Right renal pelvis (tissue), 4 donors: ENCODE data around the gene POLRMT. TPM values are rescaled to one million over a fixed set of nuclear protein-coding genes. Genes with fewer than 3 reads are reported as not detected.
"Not testable (repeated sequence)": the region's sequence is repeated elsewhere in the genome, so short reads cannot be mapped to it uniquely, and the experiment has no call there.

ENCODE experiments used
- DNase-seq, 4 donors: peaks; one replicate each; pipeline ENCODE4 v3.0.0-alpha.2; 2013; ENCODE audit warnings: low read depth in 4 of 4, low spot score in 3 of 4, missing footprints in 1 of 4
- polyA plus RNA-seq, 4 donors: library from polyadenylated mRNA; unstranded; fragments of 120-200 nt; gene quantifications; one replicate each; pipeline ENCODE4 v1.2.1, GENCODE V29; 2013; ENCODE audit not compliant: insufficient read length in 4 of 4

The POLRMT gene
- 10 to 100 TPM; 52.8 to 71.6 (median 57.0) TPM for polyA plus RNA-seq

GRCh38 chr19:633068-633785, at the start of gene POLRMT:
Gene POLRMT (minus strand): TSS chr19:633537. CDS start chr19:633512, 25 bp downstream.
- DNase-seq, result peak; percentile 93 to 97 (median 96)

- no peak for DNase-seq
Observed at GRCh38 chr19:682678-683320, 49.5 kb upstream of the POLRMT start.

GRCh38 chr19:681029-682019, 48.0 kb upstream of the POLRMT start:
- DNase-seq, result no peak

GRCh38 chr19:680287-681028, 47.1 kb upstream of the POLRMT start:
- DNase-seq, result peak; percentile 91 to 94 (median 94)

- DNase-seq, result no peak
Observed at GRCh38 chr19:679418-680286, 46.3 kb upstream of the POLRMT start.

- no peak for DNase-seq
Observed at GRCh38 chr19:678791-679388, 45.6 kb upstream of the POLRMT start.

GRCh38 chr19:677601-678436, 44.5 kb upstream of the POLRMT start:
- DNase-seq, result no peak

- DNase-seq, result no peak
Observed at GRCh38 chr19:677201-677600, 43.9 kb upstream of the POLRMT start.

- DNase-seq, result no peak
Observed at GRCh38 chr19:676339-677105, 43.2 kb upstream of the POLRMT start, which contains the start of gene FSTL3. Gene FSTL3 (plus strand): TSS chr19:676392. CDS start chr19:676424, 32 bp downstream.

- DNase-seq, result no peak
Observed at GRCh38 chr19:676007-676338, 42.6 kb upstream of the POLRMT start.

GRCh38 chr19:674282-675151, 41.2 kb upstream of the POLRMT start:
- DNase-seq, result no peak

GRCh38 chr19:670609-671075, 37.3 kb upstream of the POLRMT start:
- DNase-seq, result no peak

GRCh38 chr19:668675-669434, 35.5 kb upstream of the POLRMT start:
- not testable (repeated sequence) for DNase-seq

- DNase-seq, result not testable (repeated sequence)
Observed at GRCh38 chr19:666985-667573, 33.7 kb upstream of the POLRMT start.

GRCh38 chr19:664913-665443, 31.6 kb upstream of the POLRMT start:
- DNase-seq, result peak in 3 of 4 donors; percentile 70 to 80 (median 74)
